ENCODE measurements around the gene MAP3K15. TPM values are rescaled to one million over a fixed set of nuclear protein-coding genes. Genes with fewer than 3 reads are reported as not detected.

The MAP3K15 gene
- total and polyA plus RNA-seq, 10 donors, result 0.86 to 11.3 (median 7.1) TPM

DNA sequence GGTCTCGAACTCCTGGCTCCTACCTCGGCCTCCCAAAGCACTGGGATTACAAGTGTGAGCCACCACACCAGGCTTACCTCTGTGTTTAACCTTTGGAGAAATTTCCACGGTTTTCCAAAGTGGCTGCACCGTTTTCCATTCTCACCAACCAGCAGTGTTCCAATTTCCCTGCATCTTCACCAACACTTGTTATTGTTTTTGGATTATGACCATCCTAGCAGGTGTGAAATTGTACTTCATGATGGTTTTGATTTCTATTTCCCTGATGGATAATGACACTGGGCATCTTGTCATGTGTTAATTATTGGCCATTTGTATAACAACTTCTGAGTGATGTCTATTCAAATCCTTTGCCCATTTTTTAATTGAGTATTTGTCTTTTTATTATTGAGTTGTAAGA is 2.7 kb upstream of the MAP3K15 start:
- Histone ChIP-seq H3K27ac (no peak overlapping the region), H3K9me3 (peaks cover 0 to 12% (median 0%) of the 10 kb centered on the region in 8 donors), H3K27me3 (replicated peaks in 1 of 7) (peaks cover 0 to 27% (median 5%) of the 10 kb centered on the region in 7 donors), H3K36me3 (no peaks in the 10 kb centered on the region), H3K4me1 (peaks cover 0 to 10% (median 5%) of the 10 kb centered on the region in 6 donors), H3K4me3 (no peak overlapping the region)
- TF ChIP-seq POLR2A (IDR thresholded peaks at IDR 0.05), result no peak
- peak; percentile 10 for DNase-seq
- intact Hi-C loops (cut with DNase I; ENCODE audit: low total_unique reads), result no loop called here
- 54 to 86% (median 80%) methylated on average over 4 of the region's 4 CpGs for WGBS, 5 donors

DNA sequence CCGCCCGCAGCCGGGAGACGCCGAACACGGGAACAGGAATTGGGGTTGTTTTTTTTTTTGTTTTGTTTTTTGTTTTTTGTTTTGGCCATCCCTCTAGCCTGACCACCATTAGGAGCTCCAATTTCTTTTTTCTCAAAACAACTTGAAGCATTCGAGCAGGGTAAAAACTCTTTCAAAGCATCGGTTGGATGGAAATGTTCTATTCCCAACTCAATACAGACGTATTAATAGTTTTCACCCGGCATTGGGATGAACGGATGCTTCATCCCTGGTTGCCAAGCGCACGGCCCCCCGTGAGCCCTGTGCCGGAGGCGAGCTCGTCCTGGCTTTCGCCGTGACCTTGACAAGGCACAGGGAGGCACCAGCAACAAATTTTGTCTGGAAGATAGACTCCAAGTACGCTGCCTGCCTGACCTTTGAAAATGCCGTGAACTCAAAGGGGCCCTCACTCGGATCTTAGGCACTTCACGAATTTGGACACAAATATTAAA is 352 bp upstream of the MAP3K15 start:
- 3 to 53% (median 4%) methylated on average over 19 to 23 of the region's 23 CpGs for WGBS, 5 donors
- H3K36me3 ChIP-seq, result no peaks in the 10 kb centered on the region
- DNase-seq, result peak; percentile 47
- TF ChIP-seq POLR2AphosphoS5 (IDR thresholded peaks at IDR 0.05) (no peak), POLR2A (IDR thresholded peaks at IDR 0.05) (no peak)
- TF ChIP-seq, protein P1, sequence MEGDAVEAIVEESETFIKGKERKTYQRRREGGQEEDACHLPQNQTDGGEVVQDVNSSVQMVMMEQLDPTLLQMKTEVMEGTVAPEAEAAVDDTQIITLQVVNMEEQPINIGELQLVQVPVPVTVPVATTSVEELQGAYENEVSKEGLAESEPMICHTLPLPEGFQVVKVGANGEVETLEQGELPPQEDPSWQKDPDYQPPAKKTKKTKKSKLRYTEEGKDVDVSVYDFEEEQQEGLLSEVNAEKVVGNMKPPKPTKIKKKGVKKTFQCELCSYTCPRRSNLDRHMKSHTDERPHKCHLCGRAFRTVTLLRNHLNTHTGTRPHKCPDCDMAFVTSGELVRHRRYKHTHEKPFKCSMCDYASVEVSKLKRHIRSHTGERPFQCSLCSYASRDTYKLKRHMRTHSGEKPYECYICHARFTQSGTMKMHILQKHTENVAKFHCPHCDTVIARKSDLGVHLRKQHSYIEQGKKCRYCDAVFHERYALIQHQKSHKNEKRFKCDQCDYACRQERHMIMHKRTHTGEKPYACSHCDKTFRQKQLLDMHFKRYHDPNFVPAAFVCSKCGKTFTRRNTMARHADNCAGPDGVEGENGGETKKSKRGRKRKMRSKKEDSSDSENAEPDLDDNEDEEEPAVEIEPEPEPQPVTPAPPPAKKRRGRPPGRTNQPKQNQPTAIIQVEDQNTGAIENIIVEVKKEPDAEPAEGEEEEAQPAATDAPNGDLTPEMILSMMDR (IDR thresholded peaks at IDR 0.05 in 8 of 11, conservative IDR thresholded peaks at IDR 0.05 in 3 of 11), result peak in 5 of 11 experiments; percentile 48 to 62 (median 52)
- H3K4me1 ChIP-seq, result peaks cover 0 to 10% (median 5%) of the 10 kb centered on the region in 6 donors
- H3K27ac ChIP-seq, result peak overlapping the region in 7 of 8 donors; percentile 22 to 67 (median 48)
- peaks cover 0 to 27% (median 5%) of the 10 kb centered on the region in 7 donors for H3K27me3 ChIP-seq (replicated peaks in 1 of 7)
- intact Hi-C loops (cut with DNase I; ENCODE audit: low total_unique reads), result no loop called here
- peaks cover 0 to 12% (median 0%) of the 10 kb centered on the region in 8 donors for H3K9me3 ChIP-seq
- H3K4me3 ChIP-seq, result peak overlapping the region; percentile 10 to 70 (median 44)

DNA sequence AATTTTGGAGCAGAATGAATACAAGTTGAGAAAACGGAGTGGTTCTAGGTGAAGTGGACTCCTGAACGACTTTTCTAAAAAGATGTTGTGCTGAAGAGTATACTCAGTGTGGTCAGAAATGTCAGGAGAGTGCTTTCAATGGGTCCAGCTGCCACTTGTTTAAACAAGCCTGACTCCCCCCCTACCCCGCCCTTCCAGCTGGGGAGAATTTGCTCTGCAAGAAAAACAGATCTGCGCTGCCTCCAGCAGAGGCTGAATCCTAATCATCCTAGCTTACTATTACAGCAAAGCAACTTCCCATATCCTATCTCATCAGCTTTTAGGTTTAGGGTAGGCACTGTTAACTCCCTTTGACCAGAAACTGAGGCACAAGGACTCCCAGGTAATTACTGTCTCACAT is 1.9 kb downstream of the MAP3K15 start:
- TF ChIP-seq POLR2AphosphoS5 (IDR thresholded peaks at IDR 0.05) (no peak), POLR2A (IDR thresholded peaks at IDR 0.05) (no peak)
- TF ChIP-seq, protein P1 (IDR thresholded peaks at IDR 0.05 in 8 of 11, conservative IDR thresholded peaks at IDR 0.05 in 3 of 11), result no peak
- Histone ChIP-seq H3K27me3 (replicated peaks in 1 of 7) (peaks cover 0 to 22% (median 5%) of the 10 kb centered on the region in 7 donors), H3K9me3 (peaks cover 0 to 12% (median 0%) of the 10 kb centered on the region in 8 donors), H3K4me1 (peaks cover 0 to 10% (median 5%) of the 10 kb centered on the region in 6 donors), H3K36me3 (no peaks in the 10 kb centered on the region), H3K27ac (peak overlapping the region in 3 of 8 donors; percentile 2 to 44 (median 18)), H3K4me3 (peak overlapping the region in 2 of 8 donors; percentile 16 to 41)
- intact Hi-C loops (cut with DNase I; ENCODE audit: low total_unique reads), result no loop called here
- DNase-seq, result peak; percentile 15
- 17 to 47% (median 36%) methylated on average over 4 of the region's 4 CpGs for WGBS, 5 donors

DNA sequence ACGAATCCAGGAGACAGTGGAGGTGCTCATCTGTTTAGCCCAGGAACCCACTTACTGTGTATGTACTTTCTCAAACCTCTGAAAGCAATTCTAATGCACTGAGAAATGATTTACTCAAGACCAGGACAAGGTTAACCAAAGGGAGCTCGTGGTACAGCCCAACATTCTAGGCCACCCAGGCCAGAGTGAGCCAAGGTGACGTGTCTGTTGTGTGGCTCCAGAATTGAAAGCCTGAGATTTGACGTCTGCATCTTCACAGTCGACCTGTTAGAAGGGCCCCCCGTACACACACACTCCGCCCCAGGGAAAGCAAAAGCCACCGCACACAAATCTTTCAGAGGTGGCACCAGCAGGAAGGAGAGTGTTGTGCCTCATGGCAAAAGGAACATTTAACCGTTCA is 2.3 kb downstream of the MAP3K15 start:
- intact Hi-C loops (cut with DNase I; ENCODE audit: low total_unique reads), result no loop called here
- peaks cover 0 to 10% (median 5%) of the 10 kb centered on the region in 6 donors for H3K4me1 ChIP-seq
- no peaks in the 10 kb centered on the region for H3K36me3 ChIP-seq
- H3K27me3 ChIP-seq (replicated peaks in 1 of 7), result peaks cover 0 to 22% (median 5%) of the 10 kb centered on the region in 7 donors
- H3K4me3 ChIP-seq, result no peak overlapping the region
- WGBS, 5 donors, result 24 to 43% (median 40%) methylated on average over 8 to 9 of the region's 9 CpGs
- peaks cover 0 to 9% (median 0%) of the 10 kb centered on the region in 8 donors for H3K9me3 ChIP-seq
- TF ChIP-seq, protein P1 (IDR thresholded peaks at IDR 0.05 in 8 of 11, conservative IDR thresholded peaks at IDR 0.05 in 3 of 11), result no peak
- TF ChIP-seq POLR2AphosphoS5 (IDR thresholded peaks at IDR 0.05) (no peak), POLR2A (IDR thresholded peaks at IDR 0.05) (no peak)
- peak; percentile 19 for DNase-seq
- no peak overlapping the region for H3K27ac ChIP-seq

Data from spleen (tissue), 11 donors.